Measurements from ENCODE around the gene SLMAP. TPM values are rescaled to one million over a fixed set of nuclear protein-coding genes. Genes with fewer than 3 reads are reported as not detected.

SLMAP gene
- total RNA-seq (86.1 TPM), polyA plus RNA-seq (ENCODE audit: insufficient read depth, low read depth, low replicate concordance) (22.0 TPM)
- long read RNA-seq, donor 1, result 0 reads
- long read RNA-seq, donor 2, partial matches to known transcripts, result 24 of 24 reads
- long read RNA-seq, donor 2, other reads (novel, unspliced or antisense), result 0 of 24 reads
- long read RNA-seq, donor 3, result 0 reads
- long read RNA-seq, donor 4, result 0 reads
- long read RNA-seq, donor 5, result 0 reads
- long read RNA-seq, donor 6, result 0 reads
- long read RNA-seq, donor 7, full-length matches to known transcripts, result 7 of 41 reads
- long read RNA-seq, donor 7, partial matches to known transcripts, result 13 of 41 reads
- long read RNA-seq, donor 7, other reads (novel, unspliced or antisense), result 21 of 41 reads
- long read RNA-seq, donor 8, result 0 reads
- long read RNA-seq, donor 9, result 0 reads
- long read RNA-seq, donor 10, partial matches to known transcripts, result 5 of 5 reads
- long read RNA-seq, donor 10, other reads (novel, unspliced or antisense), result 0 of 5 reads

GRCh38 chr3:57755741-57756527 lies at the start of gene SLMAP:
TSS of gene SLMAP (plus strand) at chr3:57756309. CDS start at chr3:57757652, 1,343 bp downstream.
- Histone ChIP-seq H3K9ac (ENCODE audit: low read length in 3 of 3) (peak within 1 kb of the TSS; percentile 65 to 83 (median 77)), H3K27ac (ENCODE audit: low read depth in 2 of 2, low read length in 2 of 2) (peak within 1 kb of the TSS; percentile 79 to 89), H3K27me3 (ENCODE audit: control insufficient read depth, insufficient read depth, low read length) (no peaks in the 10 kb centered on the region), H3K36me3 (ENCODE audit: control insufficient read depth in 2 of 3, insufficient read depth in 3 of 3, low read length in 3 of 3) (no peaks in the 10 kb centered on the region), H3K4me3 (ENCODE audit: low read length in 3 of 3) (peak within 1 kb of the TSS; percentile 59 to 85 (median 81)), H3K4me1 (ENCODE audit: control insufficient read depth in 2 of 3, insufficient read depth in 2 of 3, low read depth in 1 of 3, low read length in 3 of 3) (peaks cover 0 to 6% (median 3%) of the 10 kb centered on the region in 3 donors), H3K9me3 (ENCODE audit: control insufficient read depth in 2 of 3, insufficient read depth in 1 of 3, low read length in 3 of 3) (no peaks in the 10 kb centered on the region)
- no peak for TF ChIP-seq CTCF (IDR thresholded peaks at IDR 0.05; ENCODE audit: borderline replicate concordance, extremely low read depth, insufficient read depth)
- intact Hi-C loops (cut with DNase I), result no loop called here
- peak; percentile 74 for FAIRE-seq
- DNase-seq, result peak; percentile 98 to 99 (median 99)

- DNase-seq (peak in 1 of 5 donors; percentile 5), FAIRE-seq (no peak)
- TF ChIP-seq CTCF (IDR thresholded peaks at IDR 0.05; ENCODE audit: borderline replicate concordance, extremely low read depth, insufficient read depth), result no peak
- Histone ChIP-seq H3K27ac (ENCODE audit: low read depth in 2 of 2, low read length in 2 of 2) (no peak overlapping the region), H3K4me3 (ENCODE audit: low read length in 3 of 3) (no peak overlapping the region), H3K4me1 (ENCODE audit: control insufficient read depth in 2 of 3, insufficient read depth in 2 of 3, low read depth in 1 of 3, low read length in 3 of 3) (no peaks in the 10 kb centered on the region), H3K9me3 (ENCODE audit: control insufficient read depth in 2 of 3, insufficient read depth in 1 of 3, low read length in 3 of 3) (no peaks in the 10 kb centered on the region), H3K9ac (ENCODE audit: low read length in 3 of 3) (no peak overlapping the region), H3K36me3 (ENCODE audit: control insufficient read depth in 2 of 3, insufficient read depth in 3 of 3, low read length in 3 of 3) (no peaks in the 10 kb centered on the region), H3K27me3 (ENCODE audit: control insufficient read depth, insufficient read depth, low read length) (no peaks in the 10 kb centered on the region)
- intact Hi-C loops (cut with DNase I), result no loop called here
These were observed 49.6 kb upstream of the SLMAP start for GRCh38 chr3:57706462-57706861.

- no peak overlapping the region for H3K27ac ChIP-seq (ENCODE audit: low read depth in 2 of 2, low read length in 2 of 2)
- H3K4me3 ChIP-seq (ENCODE audit: low read length in 3 of 3), result no peak overlapping the region
- H3K9ac ChIP-seq (ENCODE audit: low read length in 3 of 3), result no peak overlapping the region
- H3K9me3 ChIP-seq (ENCODE audit: control insufficient read depth in 2 of 3, insufficient read depth in 1 of 3, low read length in 3 of 3), result no peaks in the 10 kb centered on the region
- H3K4me1 ChIP-seq (ENCODE audit: control insufficient read depth in 2 of 3, insufficient read depth in 2 of 3, low read depth in 1 of 3, low read length in 3 of 3), result no peaks in the 10 kb centered on the region
- H3K36me3 ChIP-seq (ENCODE audit: control insufficient read depth in 2 of 3, insufficient read depth in 3 of 3, low read length in 3 of 3), result no peaks in the 10 kb centered on the region
- FAIRE-seq (no peak), DNase-seq (no peak)
- intact Hi-C loops (cut with DNase I), result no loop called here
- no peaks in the 10 kb centered on the region for H3K27me3 ChIP-seq (ENCODE audit: control insufficient read depth, insufficient read depth, low read length)
- no peak for TF ChIP-seq CTCF (IDR thresholded peaks at IDR 0.05; ENCODE audit: borderline replicate concordance, extremely low read depth, insufficient read depth)
These were observed 47.1 kb upstream of the SLMAP start for GRCh38 chr3:57709031-57709430.

Measured in kidney (tissue), 22 donors.